ENCODE results near the gene ARHGDIB. TPM values are rescaled to one million over a fixed set of nuclear protein-coding genes. Genes with fewer than 3 reads are reported as not detected.

The ARHGDIB gene
- total RNA-seq, 2 donors from 2014 or later, result 199 to 223 TPM

- no peak for TF ChIP-seq CTCF (IDR thresholded peaks at IDR 0.05)
- H3K36me3 ChIP-seq, result no peaks in the 10 kb centered on the region
- H3K4me1 ChIP-seq (ENCODE audit: control insufficient read depth in 1 of 2, low read depth in 2 of 2), result no peaks in the 10 kb centered on the region
- H3K4me3 ChIP-seq, result no peak overlapping the region
- ATAC-seq (ENCODE audit: insufficient number of reproducible peaks, low FRiP score, low read depth) (no peak), DNase-seq (ENCODE audit: low spot score) (no peak)
- H3K27ac ChIP-seq, result no peak overlapping the region
- no peaks in the 10 kb centered on the region for H3K9me3 ChIP-seq
- no peaks in the 10 kb centered on the region for H3K27me3 ChIP-seq (replicated peaks; ENCODE audit: insufficient read depth)
Observed at GRCh38 chr12:14968478-14968877, 7.1 kb upstream of the ARHGDIB start.

GRCh38 chr12:14965221-14965620, 3.8 kb upstream of the ARHGDIB start:
- no peak for TF ChIP-seq CTCF (IDR thresholded peaks at IDR 0.05)
- H3K36me3 ChIP-seq, result no peaks in the 10 kb centered on the region
- H3K9me3 ChIP-seq, result no peaks in the 10 kb centered on the region
- H3K4me1 ChIP-seq (ENCODE audit: control insufficient read depth in 1 of 2, low read depth in 2 of 2), result peaks cover 4 to 20% of the 10 kb centered on the region in 2 donors
- H3K4me3 ChIP-seq, result no peak overlapping the region
- ATAC-seq (ENCODE audit: insufficient number of reproducible peaks, low FRiP score, low read depth) (no peak), DNase-seq (ENCODE audit: low spot score) (no peak)
- H3K27me3 ChIP-seq (replicated peaks; ENCODE audit: insufficient read depth), result no peaks in the 10 kb centered on the region
- H3K27ac ChIP-seq, result no peak overlapping the region

- Histone ChIP-seq H3K9me3 (no peaks in the 10 kb centered on the region), H3K4me1 (ENCODE audit: control insufficient read depth in 1 of 2, low read depth in 2 of 2) (peaks cover 4 to 27% of the 10 kb centered on the region in 2 donors), H3K4me3 (no peak overlapping the region), H3K27ac (no peak overlapping the region), H3K27me3 (replicated peaks; ENCODE audit: insufficient read depth) (no peaks in the 10 kb centered on the region), H3K36me3 (no peaks in the 10 kb centered on the region)
- no peak for TF ChIP-seq CTCF (IDR thresholded peaks at IDR 0.05)
- no peak for DNase-seq (ENCODE audit: low spot score)
- ATAC-seq (ENCODE audit: insufficient number of reproducible peaks, low FRiP score, low read depth), result no peak
Observed at GRCh38 chr12:14964406-14964805, 3.0 kb upstream of the ARHGDIB start.

- ATAC-seq (ENCODE audit: insufficient number of reproducible peaks, low FRiP score, low read depth), result no peak
- no peaks in the 10 kb centered on the region for H3K36me3 ChIP-seq
- peaks cover 4 to 36% of the 10 kb centered on the region in 2 donors for H3K4me1 ChIP-seq (ENCODE audit: control insufficient read depth in 1 of 2, low read depth in 2 of 2)
- H3K9me3 ChIP-seq, result no peaks in the 10 kb centered on the region
- no peak overlapping the region for H3K27ac ChIP-seq
- TF ChIP-seq CTCF (IDR thresholded peaks at IDR 0.05), result no peak
- H3K27me3 ChIP-seq (replicated peaks; ENCODE audit: insufficient read depth), result no peaks in the 10 kb centered on the region
- DNase-seq (ENCODE audit: low spot score), result no peak
- no peak overlapping the region for H3K4me3 ChIP-seq
Observed at GRCh38 chr12:14963520-14963919, 2.1 kb upstream of the ARHGDIB start.

GRCh38 chr12:14962797-14963196, 1.4 kb upstream of the ARHGDIB start:
- ATAC-seq (ENCODE audit: insufficient number of reproducible peaks, low FRiP score, low read depth), result no peak
- Histone ChIP-seq H3K4me1 (ENCODE audit: control insufficient read depth in 1 of 2, low read depth in 2 of 2) (peaks cover 9 to 43% of the 10 kb centered on the region in 2 donors), H3K9me3 (no peaks in the 10 kb centered on the region), H3K27me3 (replicated peaks; ENCODE audit: insufficient read depth) (no peaks in the 10 kb centered on the region), H3K4me3 (no peak overlapping the region), H3K27ac (peak overlapping the region in 1 of 2 donors; percentile 35), H3K36me3 (no peaks in the 10 kb centered on the region)
- TF ChIP-seq CTCF (IDR thresholded peaks at IDR 0.05), result no peak
- DNase-seq (ENCODE audit: low spot score), result no peak

Measured in thoracic aorta (tissue), 2 donors.